Measurements from ENCODE around the gene PLSCR4.
"Not testable (repeated sequence)": the region's sequence is repeated elsewhere in the genome, so short reads cannot be mapped to it uniquely, and the experiment has no call there.

PLSCR4 gene

GRCh38 chr3:146246526-146246925 lies 4.4 kb downstream of the PLSCR4 start:
- no peak for DNase-seq

- no peak for DNase-seq
Measured at GRCh38 chr3:146243559-146243958, 7.3 kb downstream of the PLSCR4 start.

- no peak for DNase-seq
Measured at GRCh38 chr3:146241523-146242240, 9.2 kb downstream of the PLSCR4 start.

GRCh38 chr3:146233487-146233886 lies 17.4 kb downstream of the PLSCR4 start:
- DNase-seq, result no peak

GRCh38 chr3:146227486-146227885 lies 23.4 kb downstream of the PLSCR4 start:
- no peak for DNase-seq

GRCh38 chr3:146226881-146227280 lies 24.0 kb downstream of the PLSCR4 start:
- DNase-seq, result no peak

- DNase-seq, result not testable (repeated sequence)
Measured at GRCh38 chr3:146225458-146225857, 25.4 kb downstream of the PLSCR4 start.

GRCh38 chr3:146223401-146224373 lies 27.2 kb downstream of the PLSCR4 start:
- DNase-seq, result no peak

- DNase-seq, result no peak
Measured at GRCh38 chr3:146222204-146223046, 28.5 kb downstream of the PLSCR4 start.

GRCh38 chr3:146221276-146221675 lies 29.6 kb downstream of the PLSCR4 start:
- no peak for DNase-seq

- peak in 1 of 2 donors; percentile 4 for DNase-seq
Measured at GRCh38 chr3:146218880-146219866, 31.7 kb downstream of the PLSCR4 start.

GRCh38 chr3:146217324-146217723 lies 33.6 kb downstream of the PLSCR4 start:
- DNase-seq, result no peak

GRCh38 chr3:146214493-146214892 lies 36.4 kb downstream of the PLSCR4 start:
- DNase-seq, result no peak

- DNase-seq, result no peak
Measured at GRCh38 chr3:146209371-146209770, 41.5 kb downstream of the PLSCR4 start.

- no peak for DNase-seq
Measured at GRCh38 chr3:146203776-146204175, 47.1 kb downstream of the PLSCR4 start.

GRCh38 chr3:146200461-146201220 lies 50.3 kb downstream of the PLSCR4 start:
- no peak for DNase-seq

- DNase-seq, result no peak
Measured at GRCh38 chr3:146199762-146200161, 51.1 kb downstream of the PLSCR4 start.

- no peak for DNase-seq
Measured at GRCh38 chr3:146196789-146197188, 54.1 kb downstream of the PLSCR4 start.

- no peak for DNase-seq
Measured at GRCh38 chr3:146195605-146196004, 55.3 kb downstream of the PLSCR4 start.

GRCh38 chr3:146195030-146195429 lies 55.9 kb downstream of the PLSCR4 start:
- DNase-seq, result no peak

GRCh38 chr3:146191051-146191450 lies 59.9 kb downstream of the PLSCR4 start:
- DNase-seq, result no peak

Measured in hippocampal formation (tissue), 2 donors.